ENCODE data around the gene HLCS.
A peak's percentile ranks its signal among the peaks of the same experiment; 100 is the strongest.

HLCS gene

DNA sequence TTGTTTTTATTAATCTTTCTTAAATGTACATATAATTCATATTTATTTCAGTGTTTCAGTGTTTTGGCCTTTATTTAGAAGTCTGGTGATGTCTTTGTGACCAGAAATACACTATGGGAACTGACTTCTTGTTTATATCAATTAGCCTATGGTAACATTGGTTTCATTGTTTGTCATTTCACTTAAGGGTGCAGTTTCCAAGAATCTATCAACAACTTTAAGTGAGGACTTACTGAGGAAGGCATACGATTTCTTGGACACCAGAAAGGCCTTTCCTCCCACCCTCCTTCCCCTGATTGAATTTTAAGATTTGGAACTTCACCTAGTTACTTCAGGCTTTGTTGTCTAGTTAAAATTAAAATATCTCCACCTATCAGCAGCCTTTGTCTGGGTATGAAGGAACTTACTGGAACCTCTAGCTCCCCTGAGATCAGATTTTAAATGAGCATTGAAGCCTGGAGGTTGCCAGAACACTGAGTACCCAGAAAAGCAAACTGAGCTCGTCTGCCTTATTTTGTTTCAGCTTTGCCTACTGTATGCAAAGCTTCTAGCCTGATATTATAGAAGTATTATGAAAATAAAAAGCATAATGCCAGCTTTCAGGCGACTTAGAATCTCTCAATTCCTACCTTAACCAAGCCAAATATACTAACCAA is 34.2 kb downstream of the HLCS start:
- TF ChIP-seq CTCF (IDR thresholded peaks at IDR 0.05): no peak

- TF ChIP-seq CTCF (IDR thresholded peaks at IDR 0.05): no peak
Measured at GRCh38 chr21:36929622-36930021, 36.8 kb downstream of the HLCS start.

DNA sequence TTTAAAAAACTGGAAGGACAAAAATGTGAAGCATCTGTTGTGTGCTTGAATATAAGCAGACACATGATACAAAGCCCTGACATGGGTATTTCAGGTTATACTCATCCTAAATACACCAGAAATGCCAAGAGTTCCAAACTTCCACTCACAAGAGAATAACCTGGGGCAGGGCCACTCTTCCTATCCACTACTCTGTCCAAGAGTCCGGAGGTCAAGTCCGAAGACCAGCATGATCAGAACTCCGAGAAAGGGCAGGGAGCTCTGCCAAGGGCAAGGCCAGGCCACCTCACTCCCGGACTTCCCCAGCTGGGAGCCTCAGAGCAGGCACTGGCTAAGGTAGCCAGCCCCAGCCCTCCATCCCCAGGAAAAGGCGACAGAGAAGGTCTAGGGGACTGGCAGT is 37.5 kb downstream of the HLCS start:
- no peak for TF ChIP-seq CTCF (IDR thresholded peaks at IDR 0.05)

DNA sequence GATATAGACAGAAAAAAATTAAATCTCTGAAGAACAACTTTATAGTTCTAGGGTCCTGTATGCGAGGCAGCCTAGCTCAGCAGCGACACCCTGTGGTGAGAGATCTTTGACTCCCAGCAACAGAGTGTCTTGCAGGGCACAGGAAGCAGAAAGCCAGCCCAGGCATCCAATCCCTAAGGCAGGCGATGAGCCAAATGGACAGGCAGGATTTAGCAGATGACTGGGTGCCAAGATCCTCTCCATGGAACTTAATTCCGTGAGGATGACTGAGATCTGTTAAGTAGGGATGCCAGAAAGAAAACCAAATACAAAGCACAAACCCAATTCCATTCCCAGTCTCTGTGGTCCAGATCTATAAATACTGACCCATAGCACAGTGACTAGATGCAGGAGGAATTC is 38.8 kb downstream of the HLCS start:
- peak; percentile 88 for TF ChIP-seq CTCF (IDR thresholded peaks at IDR 0.05)

DNA sequence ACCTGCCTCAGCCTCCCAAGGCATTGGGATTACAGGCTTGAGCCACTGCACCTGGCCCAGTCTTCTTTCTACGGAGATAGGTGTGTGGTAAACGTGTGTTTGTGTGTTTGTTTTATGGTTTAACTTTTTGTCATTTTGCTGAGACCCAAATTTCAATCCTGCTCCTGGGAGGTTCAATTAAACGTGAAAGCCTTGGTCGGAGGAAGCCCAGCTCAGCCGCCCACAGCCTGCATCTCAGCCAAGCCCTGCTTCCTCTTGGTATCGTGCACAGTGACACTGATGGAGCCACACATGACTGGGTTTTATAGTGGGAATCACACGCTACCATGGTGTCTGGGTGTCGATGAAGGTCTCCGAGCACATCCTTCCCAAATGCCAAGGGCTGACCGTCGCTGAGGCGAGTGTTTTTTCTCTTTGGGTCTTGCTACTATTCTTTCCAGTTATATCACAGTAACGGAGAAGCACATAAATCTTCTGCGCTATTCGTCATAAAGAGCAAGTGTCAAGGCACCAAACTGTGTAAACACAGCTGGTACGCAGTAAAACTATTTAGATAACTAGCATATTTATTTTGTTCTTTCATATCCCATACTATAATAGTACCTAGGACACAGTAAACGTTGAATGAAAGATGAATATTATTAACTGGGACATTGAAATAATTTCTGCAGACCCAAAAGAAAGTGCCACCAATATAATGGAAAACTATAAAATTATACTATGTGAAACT is 39.3 kb downstream of the HLCS start:
- no peak for TF ChIP-seq CTCF (IDR thresholded peaks at IDR 0.05)

- TF ChIP-seq CTCF (IDR thresholded peaks at IDR 0.05): no peak
Measured at GRCh38 chr21:36923270-36923669, 43.2 kb downstream of the HLCS start.

GRCh38 chr21:36922861-36923260 is 43.6 kb downstream of the HLCS start:
- no peak for TF ChIP-seq CTCF (IDR thresholded peaks at IDR 0.05)
